Measurements from ENCODE around the gene HERC6.

DNA sequence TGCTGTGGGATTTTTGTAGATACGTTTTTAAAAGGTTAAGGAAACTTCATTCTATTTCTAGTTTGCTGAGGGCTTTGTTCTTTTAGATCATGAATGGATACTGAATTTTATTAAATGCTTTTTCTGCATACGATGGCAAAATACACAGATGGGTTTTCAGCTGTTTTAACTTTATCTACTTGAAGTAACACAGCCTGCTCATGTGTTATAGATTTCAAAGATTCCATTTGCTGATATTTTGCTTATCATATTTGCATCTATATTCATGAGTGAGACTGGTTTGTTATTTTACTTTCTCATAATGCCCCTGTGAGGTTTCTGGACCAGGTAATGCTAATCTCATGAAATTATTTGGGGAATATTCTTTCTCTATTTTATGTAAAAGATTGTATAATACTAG, 43.8 kb downstream of the HERC6 start:
- TF ChIP-seq CTCF (IDR thresholded peaks at IDR 0.05), result no peak
- no peak for TF ChIP-seq POLR2A (IDR thresholded peaks at IDR 0.05)
- TF ChIP-seq POLR2AphosphoS5 (IDR thresholded peaks at IDR 0.05; ENCODE audit: insufficient read depth in 1 of 2, low read depth in 1 of 2), result no peak
